ENCODE results near the gene DDIT3.
"Not testable (repeated sequence)": the region's sequence is repeated elsewhere in the genome, so short reads cannot be mapped to it uniquely, and the experiment has no call there.

DNA sequence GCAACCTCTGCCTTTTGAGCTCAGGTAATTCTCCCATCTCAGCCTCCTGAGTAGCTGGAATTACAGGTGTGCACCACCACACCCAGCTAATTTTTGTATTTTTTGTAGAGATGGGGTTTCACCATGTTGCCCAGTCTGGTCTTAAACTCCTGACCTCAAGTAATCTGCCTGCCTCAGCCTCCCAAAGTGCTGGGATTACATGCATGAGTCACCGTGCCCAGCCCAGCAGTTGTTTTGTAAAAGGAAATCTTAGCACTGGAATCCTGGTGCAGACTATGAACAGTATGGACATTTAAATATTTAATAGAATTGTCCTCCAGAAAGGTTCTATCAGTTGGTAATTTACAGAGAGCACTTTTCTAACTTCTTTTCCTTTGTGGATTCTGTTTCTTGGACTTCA, 40.8 kb upstream of the DDIT3 start:
- TF ChIP-seq, protein P1, sequence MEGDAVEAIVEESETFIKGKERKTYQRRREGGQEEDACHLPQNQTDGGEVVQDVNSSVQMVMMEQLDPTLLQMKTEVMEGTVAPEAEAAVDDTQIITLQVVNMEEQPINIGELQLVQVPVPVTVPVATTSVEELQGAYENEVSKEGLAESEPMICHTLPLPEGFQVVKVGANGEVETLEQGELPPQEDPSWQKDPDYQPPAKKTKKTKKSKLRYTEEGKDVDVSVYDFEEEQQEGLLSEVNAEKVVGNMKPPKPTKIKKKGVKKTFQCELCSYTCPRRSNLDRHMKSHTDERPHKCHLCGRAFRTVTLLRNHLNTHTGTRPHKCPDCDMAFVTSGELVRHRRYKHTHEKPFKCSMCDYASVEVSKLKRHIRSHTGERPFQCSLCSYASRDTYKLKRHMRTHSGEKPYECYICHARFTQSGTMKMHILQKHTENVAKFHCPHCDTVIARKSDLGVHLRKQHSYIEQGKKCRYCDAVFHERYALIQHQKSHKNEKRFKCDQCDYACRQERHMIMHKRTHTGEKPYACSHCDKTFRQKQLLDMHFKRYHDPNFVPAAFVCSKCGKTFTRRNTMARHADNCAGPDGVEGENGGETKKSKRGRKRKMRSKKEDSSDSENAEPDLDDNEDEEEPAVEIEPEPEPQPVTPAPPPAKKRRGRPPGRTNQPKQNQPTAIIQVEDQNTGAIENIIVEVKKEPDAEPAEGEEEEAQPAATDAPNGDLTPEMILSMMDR (IDR thresholded peaks at IDR 0.05), result not testable (repeated sequence)
- TF ChIP-seq POLR2A (IDR thresholded peaks at IDR 0.05), result not testable (repeated sequence)
